Coronary artery (tissue), 2 donors: ENCODE results near the gene HS3ST3B1.

Experiments used
- DNase-seq: peaks from one replicate; pipeline ENCODE4 v3.0.0-alpha.2; 2017; ENCODE audit warnings: low spot score
- H3K27ac ChIP-seq, 2 donors: fragments of 200-600 bp; sonication (generic); one replicate each; pipeline ENCODE4 v1.5.1; 2016 to 2019
- H3K4me3 ChIP-seq: fragments of 200-600 bp; sonication (generic); 2 replicates; pipeline ENCODE4 v1.5.1; 2016; ENCODE audit warnings: mild to moderate bottlenecking, moderate library complexity
- TF ChIP-seq, protein P1 (sequence below): fragments of 200-600 bp; sonication (generic); IDR thresholded peaks from one replicate; pipeline ENCODE4 v1.5.1; 2019; ENCODE audit warnings: antibody characterized with exemption

Gene HS3ST3B1

DNA sequence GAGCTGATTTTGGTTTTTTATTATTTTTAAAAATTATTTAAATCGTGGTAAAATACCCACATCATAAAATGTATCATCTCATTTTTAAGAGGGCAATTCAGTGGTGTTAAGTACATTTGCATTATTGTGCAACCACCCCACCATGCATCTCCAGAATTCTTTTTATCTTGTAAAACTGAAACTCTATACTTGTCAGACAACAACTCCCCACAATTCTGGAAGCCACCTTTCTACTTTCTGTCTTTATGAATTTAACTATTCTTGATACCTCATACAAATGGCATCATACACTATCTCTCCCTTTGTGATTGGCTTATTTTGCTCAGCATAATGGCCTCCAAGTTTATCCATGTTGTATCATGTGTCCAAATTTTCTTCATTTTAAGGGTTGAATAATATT lies 97.9 kb downstream of the HS3ST3B1 start:
- no peak for DNase-seq
- Histone ChIP-seq H3K27ac (no peak overlapping the region), H3K4me3 (no peak overlapping the region)
- TF ChIP-seq, protein P1, sequence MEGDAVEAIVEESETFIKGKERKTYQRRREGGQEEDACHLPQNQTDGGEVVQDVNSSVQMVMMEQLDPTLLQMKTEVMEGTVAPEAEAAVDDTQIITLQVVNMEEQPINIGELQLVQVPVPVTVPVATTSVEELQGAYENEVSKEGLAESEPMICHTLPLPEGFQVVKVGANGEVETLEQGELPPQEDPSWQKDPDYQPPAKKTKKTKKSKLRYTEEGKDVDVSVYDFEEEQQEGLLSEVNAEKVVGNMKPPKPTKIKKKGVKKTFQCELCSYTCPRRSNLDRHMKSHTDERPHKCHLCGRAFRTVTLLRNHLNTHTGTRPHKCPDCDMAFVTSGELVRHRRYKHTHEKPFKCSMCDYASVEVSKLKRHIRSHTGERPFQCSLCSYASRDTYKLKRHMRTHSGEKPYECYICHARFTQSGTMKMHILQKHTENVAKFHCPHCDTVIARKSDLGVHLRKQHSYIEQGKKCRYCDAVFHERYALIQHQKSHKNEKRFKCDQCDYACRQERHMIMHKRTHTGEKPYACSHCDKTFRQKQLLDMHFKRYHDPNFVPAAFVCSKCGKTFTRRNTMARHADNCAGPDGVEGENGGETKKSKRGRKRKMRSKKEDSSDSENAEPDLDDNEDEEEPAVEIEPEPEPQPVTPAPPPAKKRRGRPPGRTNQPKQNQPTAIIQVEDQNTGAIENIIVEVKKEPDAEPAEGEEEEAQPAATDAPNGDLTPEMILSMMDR, result no peak
